ENCODE results near the gene PRKCB. TPM values are rescaled to one million over a fixed set of nuclear protein-coding genes. Genes with fewer than 3 reads are reported as not detected.

Gene PRKCB
- polyA plus RNA-seq, 3 donors = 4.1 to 5.4 (median 4.2) TPM

DNA sequence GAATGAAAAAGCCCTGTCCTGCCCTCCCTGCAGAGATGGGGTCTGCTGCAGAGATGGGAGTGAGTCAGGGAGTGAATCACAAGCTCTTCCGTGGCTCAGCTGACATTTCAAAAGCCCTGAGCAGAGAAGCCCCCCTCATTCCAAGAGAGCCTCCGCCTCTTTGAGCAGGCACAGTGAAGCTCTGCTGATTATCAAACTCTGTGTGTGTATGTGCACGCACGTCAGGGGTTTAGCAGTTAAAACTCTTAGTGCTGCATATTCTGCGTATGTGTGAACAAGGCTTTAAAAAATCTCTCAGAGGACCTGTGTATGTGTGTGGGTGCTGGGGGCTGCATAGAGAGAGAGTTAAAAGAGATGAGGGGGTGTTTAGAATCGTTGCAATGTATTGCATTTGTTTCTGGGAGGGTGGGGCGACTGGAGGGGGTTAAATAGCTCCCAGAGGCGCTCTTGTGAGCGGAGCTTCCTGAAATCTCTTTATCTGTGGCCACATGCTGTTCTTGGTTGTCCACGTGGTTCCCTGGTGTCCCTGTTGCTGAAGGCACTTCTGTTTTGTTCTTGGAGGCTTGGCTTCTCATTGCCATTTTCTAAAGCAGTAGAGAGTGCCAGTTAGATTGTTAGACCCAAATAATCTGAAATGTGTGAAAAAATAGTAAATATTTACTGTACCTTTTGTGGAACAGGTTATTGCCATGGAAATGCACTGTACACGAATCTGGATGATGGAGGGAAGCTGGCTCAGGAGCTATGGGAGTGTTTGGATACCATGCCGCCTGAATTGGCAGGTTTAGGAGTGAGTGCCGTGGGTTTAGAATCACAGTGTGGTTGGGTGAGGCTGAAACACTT, 116.6 kb downstream of the PRKCB start:
- no peak for DNase-seq (ENCODE audit: extremely low read depth in 1 of 11, low read depth in 9 of 11, low spot score in 4 of 11)

DNA sequence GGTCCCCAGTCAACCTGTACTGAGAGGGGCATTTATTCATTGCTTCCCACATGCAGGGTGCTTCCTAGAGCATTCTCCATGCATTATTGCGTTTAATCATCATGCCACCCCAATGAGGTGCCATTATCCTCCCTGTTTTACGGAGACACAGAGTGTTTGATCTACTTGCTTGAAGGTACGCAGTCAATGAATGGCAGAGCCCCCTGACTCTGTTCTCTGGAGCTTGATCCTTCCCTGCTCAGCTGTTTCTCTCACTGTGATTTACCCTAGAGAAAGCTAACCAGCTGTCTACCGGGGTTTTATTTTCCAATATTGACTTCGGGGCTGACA, 117.2 kb downstream of the PRKCB start:
- DNase-seq (ENCODE audit: extremely low read depth in 1 of 11, low read depth in 9 of 11, low spot score in 4 of 11) = no peak

DNA sequence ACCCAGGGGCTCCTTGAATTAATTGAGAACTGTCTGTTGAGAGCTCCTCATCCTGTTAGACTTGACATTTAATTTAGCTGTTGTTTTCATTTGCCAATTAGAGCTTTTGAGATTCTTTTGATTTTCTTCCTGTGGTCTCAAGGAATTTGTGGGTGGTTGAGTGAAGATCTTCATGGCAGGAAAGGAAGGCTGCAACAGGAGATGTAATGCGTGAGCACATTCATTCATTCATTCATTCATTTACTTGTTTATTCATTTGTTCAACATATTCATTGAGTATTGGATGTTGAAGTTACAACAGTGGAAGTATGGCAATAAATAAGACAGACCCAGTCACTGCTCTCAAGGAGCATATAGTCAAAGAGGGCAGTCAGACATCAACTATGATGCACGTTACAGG, 117.7 kb downstream of the PRKCB start:
- no peak for DNase-seq (ENCODE audit: extremely low read depth in 1 of 11, low read depth in 9 of 11, low spot score in 4 of 11)

DNA sequence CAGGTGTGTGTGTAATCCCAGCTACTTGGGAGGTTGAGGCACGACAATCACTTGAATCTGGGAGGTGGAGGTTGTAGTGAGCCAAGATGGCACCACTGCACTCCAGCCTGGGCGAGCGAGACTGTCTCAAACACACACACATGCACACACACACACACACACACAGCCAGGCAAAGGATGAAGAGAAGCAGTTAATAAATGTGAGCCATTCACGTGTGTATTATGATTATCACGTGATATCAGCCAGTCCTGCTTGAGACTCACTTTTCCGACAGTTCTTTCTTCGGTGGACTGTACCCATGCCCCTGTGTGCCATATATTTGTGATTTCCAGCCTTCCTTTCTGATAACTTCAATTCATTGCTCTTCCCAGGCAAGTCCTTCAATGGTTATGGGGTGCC, 119.3 kb downstream of the PRKCB start:
- DNase-seq (ENCODE audit: extremely low read depth in 1 of 11, low read depth in 9 of 11, low spot score in 4 of 11) = no peak

DNA sequence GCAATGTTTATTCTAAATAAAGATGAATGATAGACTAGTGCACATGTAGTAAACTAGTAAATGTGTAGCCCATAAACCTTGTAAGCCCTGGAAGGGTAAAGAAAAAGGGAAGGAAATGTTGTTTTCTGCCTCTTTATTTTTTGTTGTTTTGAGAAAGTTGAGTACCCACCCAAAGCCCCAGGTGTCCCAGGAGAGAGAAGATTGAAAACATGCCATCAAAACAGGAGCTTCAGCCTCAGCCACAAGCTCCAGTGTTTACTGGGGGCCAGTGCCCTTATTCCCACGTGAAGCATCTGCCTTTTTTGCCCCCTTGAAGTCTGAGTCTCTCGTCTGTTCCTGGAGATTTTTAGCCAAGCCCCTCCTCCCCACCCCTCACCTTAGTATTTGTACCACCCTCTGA, 121.5 kb downstream of the PRKCB start:
- DNase-seq (ENCODE audit: extremely low read depth in 1 of 11, low read depth in 9 of 11, low spot score in 4 of 11) = no peak

DNA sequence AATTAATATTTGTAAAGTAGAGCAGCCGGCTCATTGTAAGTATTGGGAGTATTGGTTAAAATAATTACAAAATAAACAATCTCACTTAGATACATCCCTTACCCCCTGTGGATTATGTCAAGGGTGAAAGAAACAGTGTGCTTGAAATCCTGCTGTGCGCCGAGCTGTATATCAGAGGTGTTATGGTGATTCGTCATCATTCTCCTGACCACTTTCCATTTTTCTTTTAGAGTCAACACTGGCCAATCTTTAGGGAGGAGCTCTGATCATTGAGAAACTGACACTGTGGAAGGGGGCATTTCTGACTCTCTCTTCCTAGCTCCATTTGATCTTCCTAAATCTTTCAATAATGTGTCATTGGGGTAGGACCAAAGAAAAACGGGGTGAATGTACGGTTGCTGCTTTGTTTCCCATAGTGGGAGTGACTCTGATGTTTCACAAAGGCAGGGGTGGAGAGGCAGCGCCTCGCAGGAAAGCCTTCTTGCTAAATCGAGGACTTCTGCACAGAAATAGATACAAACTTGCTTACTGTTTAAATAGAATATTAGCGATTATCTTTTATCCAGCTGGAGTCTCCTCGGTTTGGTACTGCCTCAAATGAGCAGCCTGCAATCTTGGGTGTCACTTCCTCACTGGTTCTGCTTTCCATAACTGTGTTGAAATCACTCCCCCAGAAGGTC, 123.4 kb downstream of the PRKCB start:
- DNase-seq (ENCODE audit: extremely low read depth in 1 of 11, low read depth in 9 of 11, low spot score in 4 of 11) = no peak

DNA sequence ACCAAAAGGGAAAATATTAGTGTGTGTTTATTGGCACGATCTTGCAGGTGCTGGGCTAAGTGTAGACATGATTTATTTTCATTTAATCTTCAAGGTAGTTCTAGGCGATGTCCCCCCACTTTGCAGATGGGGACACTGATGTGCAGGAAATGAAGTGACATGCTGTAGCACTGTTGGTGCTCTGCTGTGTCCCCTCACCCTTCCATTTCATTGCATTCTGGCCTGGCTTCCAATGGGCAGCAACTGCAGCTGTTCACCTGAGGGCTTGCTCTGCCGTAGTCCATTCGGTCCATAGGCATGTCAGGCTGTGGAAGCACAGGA, 123.9 kb downstream of the PRKCB start:
- no peak for DNase-seq (ENCODE audit: extremely low read depth in 1 of 11, low read depth in 9 of 11, low spot score in 4 of 11)

DNA sequence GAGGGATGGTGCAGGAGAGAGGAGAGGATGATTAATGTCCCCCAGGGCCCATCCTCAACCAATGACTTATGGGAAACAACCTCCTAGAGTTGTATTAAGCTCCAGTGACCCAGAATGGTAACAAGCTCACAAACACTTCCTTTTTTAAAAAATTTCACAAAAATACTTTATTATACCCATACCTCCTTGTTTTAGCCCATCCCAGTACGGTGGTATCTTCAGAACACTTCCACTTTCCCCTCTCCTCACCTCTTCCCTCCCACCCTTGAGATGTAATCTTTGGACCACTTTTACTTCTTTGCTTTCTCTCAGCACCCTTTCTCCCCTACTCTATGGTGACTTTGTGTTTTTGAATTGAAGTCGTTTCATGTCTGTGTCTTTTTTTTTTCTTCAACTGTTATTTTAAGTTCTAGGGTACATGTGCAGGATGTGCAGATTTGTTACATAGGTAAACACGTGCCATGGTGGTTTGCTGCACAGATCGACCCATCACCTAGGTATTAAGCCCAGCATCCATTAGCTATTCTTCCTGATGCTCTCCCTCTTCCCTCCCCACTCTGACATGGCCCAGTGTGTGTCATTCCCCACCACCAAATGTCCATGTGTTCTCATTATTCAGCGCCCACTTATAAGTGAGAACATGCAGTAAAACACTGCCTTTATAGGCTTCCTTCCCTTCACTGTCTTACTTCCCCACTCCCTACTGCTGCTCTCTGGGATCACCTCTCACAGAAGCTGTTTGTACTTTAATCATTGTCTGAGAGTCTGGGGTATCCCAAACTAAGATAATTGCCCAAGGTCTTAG, 124.5 kb downstream of the PRKCB start:
- no peak for DNase-seq (ENCODE audit: extremely low read depth in 1 of 11, low read depth in 9 of 11, low spot score in 4 of 11)

DNA sequence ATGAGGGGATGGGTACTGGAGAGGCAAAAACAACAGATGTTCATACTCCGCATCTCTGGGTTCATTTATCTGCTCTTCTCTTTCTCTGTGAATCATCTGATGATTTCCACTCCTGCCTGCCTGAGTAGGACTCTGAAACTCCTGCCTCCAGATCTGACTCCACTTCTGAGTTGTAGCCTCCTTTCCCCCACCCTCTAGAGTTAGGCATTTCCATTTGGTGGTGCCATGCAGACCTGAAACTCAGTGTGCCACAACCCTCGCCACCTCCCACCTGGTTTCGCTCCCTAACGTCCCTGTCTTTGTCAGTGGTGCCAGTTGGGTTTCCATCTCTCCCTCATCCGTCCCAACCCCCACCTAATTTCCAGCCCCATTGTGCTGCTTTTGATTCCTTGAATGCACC, 126.2 kb downstream of the PRKCB start:
- no peak for DNase-seq (ENCODE audit: extremely low read depth in 1 of 11, low read depth in 9 of 11, low spot score in 4 of 11)

DNA sequence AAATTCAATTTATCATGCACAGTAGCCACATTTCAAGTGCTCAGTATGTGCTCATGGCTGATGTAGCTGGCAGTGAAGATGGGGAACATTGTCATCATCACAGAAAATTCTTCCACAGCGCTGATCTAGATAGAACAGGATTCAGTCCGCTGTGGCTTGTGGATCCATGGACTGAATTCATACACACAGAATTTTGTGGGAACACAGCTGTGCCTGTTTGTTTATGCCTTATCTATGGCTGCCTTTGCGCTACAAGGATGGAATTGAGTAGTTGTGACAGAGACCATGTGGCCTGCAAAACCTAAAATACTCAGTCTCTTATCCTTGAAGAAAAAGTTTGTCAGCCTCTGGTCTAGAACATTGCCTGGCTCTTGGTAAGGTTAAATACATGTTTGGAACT, 128.4 kb downstream of the PRKCB start:
- DNase-seq (ENCODE audit: extremely low read depth in 1 of 11, low read depth in 9 of 11, low spot score in 4 of 11) = no peak

DNA sequence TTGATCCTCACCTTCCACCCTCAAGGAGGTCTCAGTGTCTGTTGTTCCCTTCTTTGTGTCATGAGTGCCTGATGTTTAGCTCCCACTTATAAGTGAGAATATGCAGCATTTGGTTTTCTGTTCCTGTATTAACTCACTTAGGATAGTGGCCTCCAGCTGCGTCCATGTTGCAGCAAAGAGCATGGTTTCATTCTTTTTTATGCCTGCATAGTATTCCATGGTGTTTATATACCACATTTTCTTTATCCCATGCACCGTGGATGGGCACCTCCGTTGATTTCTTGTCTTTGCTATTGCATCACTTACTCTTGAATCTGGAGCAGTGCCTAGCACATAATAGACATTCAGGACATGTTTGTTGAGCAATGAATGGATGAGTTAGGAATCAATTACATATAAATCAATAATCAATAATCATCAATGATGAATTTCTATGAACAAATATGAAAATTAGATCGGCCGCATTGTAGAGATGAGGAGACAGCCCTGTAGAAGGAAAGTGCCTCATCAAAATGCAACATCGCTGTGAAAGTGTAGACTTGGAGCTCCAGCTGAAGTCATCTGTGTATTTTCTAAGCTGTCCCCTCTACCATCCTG, 129.5 kb downstream of the PRKCB start:
- DNase-seq (ENCODE audit: extremely low read depth in 1 of 11, low read depth in 9 of 11, low spot score in 4 of 11) = no peak

DNA sequence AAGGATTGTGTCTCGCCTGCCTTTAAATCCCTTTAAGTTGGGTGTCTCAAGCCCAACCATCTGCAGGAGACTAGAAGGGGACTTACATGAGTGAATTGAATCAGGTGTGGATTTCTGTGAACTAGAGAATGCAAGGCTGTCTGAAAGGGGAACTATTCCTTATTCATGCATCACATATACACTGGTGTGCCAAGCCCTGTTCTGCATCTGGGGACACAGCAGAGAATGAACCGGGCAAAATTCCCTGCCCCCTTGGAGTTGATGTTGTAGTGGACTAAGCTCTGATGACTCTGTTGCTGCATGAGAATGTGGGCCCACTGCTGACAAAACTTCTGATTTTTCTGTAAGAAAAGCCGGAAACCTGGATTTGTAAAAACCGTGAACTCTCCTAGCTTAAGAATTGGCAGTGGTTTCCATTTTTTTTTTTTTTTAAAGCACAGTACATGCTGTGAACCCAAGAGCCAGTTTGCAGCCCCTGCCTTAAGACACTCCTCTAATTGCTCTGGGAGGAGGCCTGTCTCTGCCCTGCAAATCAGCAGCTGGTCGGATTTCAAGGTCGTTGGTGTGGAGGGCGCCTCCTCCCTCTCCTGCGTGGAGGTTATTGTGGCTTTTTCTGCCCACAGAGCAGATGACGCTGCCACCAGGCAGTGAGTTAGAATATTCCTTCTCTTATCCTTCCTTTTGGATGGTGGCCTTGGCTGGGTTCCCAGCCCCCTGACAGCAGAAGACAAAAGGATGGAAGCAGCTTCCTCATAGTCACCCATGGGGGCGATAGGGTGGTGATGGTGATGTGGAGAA, 131.0 kb downstream of the PRKCB start:
- DNase-seq (ENCODE audit: extremely low read depth in 1 of 11, low read depth in 9 of 11, low spot score in 4 of 11) = no peak

DNA sequence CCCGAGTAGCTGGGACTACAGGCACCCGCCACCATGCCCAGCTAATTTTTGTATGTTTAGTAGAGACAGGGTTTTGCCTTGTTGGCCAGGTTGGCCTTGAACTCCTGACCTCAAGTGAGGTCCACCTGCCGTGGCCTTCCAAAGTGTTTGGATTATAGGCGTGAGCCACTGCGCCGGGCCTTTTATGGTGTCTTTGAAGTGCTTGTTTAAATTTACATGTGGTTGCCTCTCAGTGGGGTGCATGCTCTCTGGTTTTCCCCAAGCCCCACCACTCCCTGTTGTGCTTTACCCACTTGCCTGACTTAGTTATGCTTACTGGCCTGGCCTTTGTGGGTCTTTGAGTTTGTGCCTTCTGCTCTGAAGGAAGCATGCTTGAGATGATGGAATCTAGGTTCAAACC, 132.0 kb downstream of the PRKCB start:
- no peak for DNase-seq (ENCODE audit: extremely low read depth in 1 of 11, low read depth in 9 of 11, low spot score in 4 of 11)

DNA sequence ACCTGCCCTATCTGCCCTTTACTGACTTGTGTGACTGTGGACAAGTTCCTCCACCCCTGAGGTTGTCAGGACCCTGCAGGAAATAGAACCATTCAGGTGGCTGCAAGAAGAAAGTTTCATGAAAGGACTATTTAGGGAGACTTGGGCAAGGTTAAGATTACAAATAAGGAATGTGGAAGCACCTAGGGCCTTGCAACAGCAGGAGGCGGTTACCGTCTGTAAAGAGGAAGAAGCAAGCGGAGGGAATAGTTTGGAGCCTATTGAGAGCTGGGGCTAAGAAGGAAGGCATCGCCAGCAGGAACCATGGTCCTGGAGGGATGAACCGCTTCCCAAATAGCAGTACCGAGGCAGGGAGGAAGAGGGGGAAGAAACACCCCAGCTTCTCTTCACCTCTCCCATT, 132.4 kb downstream of the PRKCB start:
- no peak for DNase-seq (ENCODE audit: extremely low read depth in 1 of 11, low read depth in 9 of 11, low spot score in 4 of 11)

DNA sequence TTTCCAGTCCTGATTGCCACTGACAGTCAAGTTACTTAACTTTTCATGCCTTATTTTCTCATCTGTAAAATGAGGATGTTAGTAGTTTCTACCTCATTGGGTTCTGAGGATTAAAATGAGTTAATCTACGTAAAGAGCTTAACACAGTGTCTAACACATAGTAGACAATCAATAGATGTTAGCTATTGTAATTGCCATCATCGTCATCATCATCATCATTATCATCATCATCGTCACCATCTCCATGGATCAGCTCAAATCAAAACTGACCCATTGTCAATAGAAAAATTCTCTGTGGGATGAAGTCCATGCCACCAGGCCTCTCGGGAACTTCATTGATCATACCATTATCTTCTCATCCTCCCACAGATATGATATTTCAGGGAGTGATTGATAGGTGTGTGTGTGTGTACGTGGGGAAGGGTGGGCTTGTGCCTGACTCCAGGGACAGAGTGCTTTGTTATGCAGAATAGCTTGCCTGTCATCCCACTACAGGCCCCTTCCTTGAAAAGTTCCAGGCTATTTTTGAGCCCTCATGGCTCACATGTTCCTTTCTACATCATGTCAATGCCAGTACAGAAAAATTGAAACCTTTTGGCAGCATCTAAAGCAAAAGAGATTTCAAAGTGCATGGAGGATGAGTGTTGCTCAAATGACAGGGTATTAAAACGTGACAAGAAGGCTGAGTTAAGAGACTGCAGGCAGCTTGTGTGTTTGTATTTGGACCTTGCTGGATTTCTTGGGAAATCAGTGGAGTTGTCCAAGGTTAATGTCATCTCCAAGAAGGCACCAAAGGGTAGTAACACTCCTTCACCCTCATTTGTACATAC, 133.9 kb downstream of the PRKCB start:
- no peak for DNase-seq (ENCODE audit: extremely low read depth in 1 of 11, low read depth in 9 of 11, low spot score in 4 of 11)

DNA sequence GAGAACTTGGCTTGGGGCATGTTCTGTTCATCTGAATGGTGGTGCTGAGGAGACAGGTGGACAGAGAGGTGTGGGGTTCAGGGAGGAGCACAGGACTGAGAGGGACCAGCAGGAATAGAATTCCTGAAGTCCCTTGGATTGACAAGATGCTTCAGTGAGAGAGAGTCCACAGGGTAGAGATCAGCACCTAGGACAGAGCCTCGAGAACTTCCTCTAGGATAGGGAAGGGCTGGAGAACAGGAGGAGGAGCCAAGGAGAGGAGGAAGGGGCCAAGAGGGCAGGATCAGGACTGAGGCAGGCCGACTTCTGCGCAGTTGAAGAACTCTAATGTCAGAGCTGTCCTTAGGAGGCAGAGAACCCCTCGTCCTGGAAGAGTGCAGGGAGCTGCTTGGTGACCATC, 138.4 kb downstream of the PRKCB start:
- peak in 5 of 11 donors; percentile 18 to 36 (median 25) for DNase-seq (ENCODE audit: extremely low read depth in 1 of 11, low read depth in 9 of 11, low spot score in 4 of 11)

DNA sequence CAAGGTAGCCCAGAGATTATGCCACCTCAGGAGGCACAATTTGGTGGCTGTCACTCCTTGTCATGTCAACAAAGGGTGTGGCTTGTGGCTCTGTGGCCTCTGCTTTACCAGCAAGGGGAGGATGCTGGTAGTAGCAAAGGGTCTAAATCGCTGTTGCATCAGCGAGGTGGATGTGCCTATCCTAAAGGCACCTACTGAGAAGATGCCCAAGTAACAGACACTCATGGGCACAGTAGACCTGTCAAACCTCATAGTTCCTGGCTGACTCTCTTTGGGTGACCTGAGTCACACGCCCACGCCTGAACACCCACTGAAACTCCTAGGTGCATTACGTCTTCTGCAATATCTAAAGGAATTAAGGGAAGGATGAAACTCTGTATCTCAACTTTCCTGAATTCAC, 139.5 kb downstream of the PRKCB start:
- no peak for DNase-seq (ENCODE audit: extremely low read depth in 1 of 11, low read depth in 9 of 11, low spot score in 4 of 11)

DNA sequence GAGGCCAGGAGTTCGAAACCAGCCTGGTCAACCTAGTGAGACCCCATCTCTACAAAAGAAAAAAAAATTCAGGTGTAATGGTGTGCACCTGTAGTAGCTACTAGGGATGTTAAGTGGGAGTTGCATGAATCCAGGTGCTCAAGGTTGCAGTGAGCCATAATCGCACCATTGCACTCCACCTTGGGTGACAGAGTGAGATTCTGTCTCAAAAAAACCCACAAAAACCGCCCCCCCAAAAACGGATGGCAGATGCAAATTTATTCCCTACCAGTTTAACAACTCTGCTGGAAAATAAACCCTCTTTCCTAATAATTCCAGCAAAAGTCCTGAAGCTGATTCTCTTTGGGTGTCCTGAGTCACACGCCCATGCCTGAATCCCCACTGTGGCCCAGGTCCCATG, 140.3 kb downstream of the PRKCB start:
- no peak for DNase-seq (ENCODE audit: extremely low read depth in 1 of 11, low read depth in 9 of 11, low spot score in 4 of 11)

All from renal cortex interstitium (tissue), 11 donors.